K562 (cell line): ENCODE measurements around the gene NARF.

Experiments used
- CBX8 ChIP-seq: fragments of 200-600 bp; sonication (generic); IDR thresholded peaks from 2 replicates; pipeline ENCODE4 v1.6.1; 2012; ENCODE audit warnings: borderline replicate concordance, mixed run types, low read depth, mild to moderate bottlenecking, moderate library complexity, mixed read lengths, low read length, control low read depth, inconsistent platforms; ENCODE audit not compliant: poor library complexity, severe bottlenecking; ENCODE audit errors: extremely low read depth
- CCAR2 ChIP-seq: fragments of 200-400 bp; formaldehyde crosslinking; IDR thresholded peaks from 2 replicates; pipeline ENCODE4 v1.6.1; 2017; ENCODE audit warnings: mild to moderate bottlenecking, low read depth, low read length
- NFXL1 ChIP-seq: fragments of 450-650 bp; formaldehyde crosslinking; IDR thresholded peaks from 2 replicates; pipeline ENCODE4 v1.4.0; 2021; ENCODE audit warnings: mild to moderate bottlenecking
- TAF7 ChIP-seq: fragments of 450-650 bp; IDR thresholded peaks from 2 replicates; pipeline ENCODE4 v1.6.1; 2016; ENCODE audit warnings: missing genetic modification characterization, missing compliant biosample characterization
- ZNF436 ChIP-seq: fragments of 250-450, 450-650 bp; sonication (Bioruptor Pico); formaldehyde crosslinking; IDR thresholded peaks from 2 replicates; pipeline ENCODE4 v1.7.0; 2020; ENCODE audit warnings: mild to moderate bottlenecking

DNA sequence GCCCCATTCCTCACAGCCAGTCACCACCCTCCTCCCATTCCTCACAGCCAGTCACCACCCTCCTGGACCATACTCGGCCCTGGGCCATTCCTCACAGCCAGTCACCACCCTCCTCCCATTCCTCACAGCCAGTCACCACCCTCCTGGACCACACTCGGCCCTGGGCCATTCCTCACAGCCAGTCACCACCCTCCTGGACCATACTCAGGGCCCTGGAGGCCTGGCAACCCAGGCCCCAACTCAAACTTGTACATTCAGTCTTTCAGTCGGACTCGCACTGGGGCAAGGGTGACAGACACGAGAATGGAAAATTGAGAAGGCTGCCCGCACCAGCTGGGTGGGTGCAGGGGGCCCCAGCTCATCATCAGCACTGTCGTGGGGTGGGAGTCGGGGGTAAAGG is 30.6 kb downstream of the NARF start:
- TF ChIP-seq TAF7 (tag) (no peak), CBX8 (no peak), ZNF436 (no peak), NFXL1 (CRISPR knock-in tag) (no peak), CCAR2 (no peak)
